MM.1S (cell line): ENCODE data around the gene COLQ.

ENCODE experiments used
- DNase-seq: peaks from one replicate; pipeline ENCODE4 v3.0.0-alpha.2; 2015
- H2AFZ ChIP-seq: fragments of 300-600 bp; sonication (generic); 2 replicates; pipeline ENCODE4 v1.6.0; 2016; ENCODE audit warnings: antibody characterized with exemption, low read length
- H3F3A ChIP-seq: fragments of 300-600 bp; sonication (generic); 2 replicates; pipeline ENCODE4 v1.6.1; 2016; ENCODE audit warnings: mild to moderate bottlenecking, antibody characterized with exemption, low read length, moderate library complexity, mixed read lengths; ENCODE audit not compliant: insufficient read depth
- H3K27ac ChIP-seq: fragments of 300-600 bp; sonication (generic); 2 replicates; pipeline ENCODE4 v1.5.1; 2016; ENCODE audit warnings: mild to moderate bottlenecking, low read length
- H3K27me3 ChIP-seq: fragments of 300-600 bp; sonication (generic); replicated peaks from 2 replicates; pipeline ENCODE4 v1.6.0; 2016; ENCODE audit warnings: low read length; ENCODE audit not compliant: insufficient read depth
- H3K36me3 ChIP-seq: fragments of 300-600 bp; sonication (generic); replicated peaks from 2 replicates; pipeline ENCODE4 v1.6.1; 2016; ENCODE audit warnings: mild to moderate bottlenecking, low read length, mixed read lengths; ENCODE audit not compliant: insufficient read depth
- H3K4me1 ChIP-seq: fragments of 300-600 bp; sonication (generic); 2 replicates; pipeline ENCODE4 v1.6.1; 2016; ENCODE audit warnings: low read length, mixed read lengths
- H3K4me2 ChIP-seq: fragments of 300-600 bp; sonication (generic); 2 replicates; pipeline ENCODE4 v1.6.0; 2016; ENCODE audit warnings: low read depth, low read length
- H3K4me3 ChIP-seq: fragments of 300-600 bp; sonication (generic); 2 replicates; pipeline ENCODE4 v1.5.1; 2016; ENCODE audit warnings: low read length, mixed read lengths
- H3K79me2 ChIP-seq: fragments of 300-600 bp; sonication (generic); 2 replicates; pipeline ENCODE4 v1.6.1; 2016; ENCODE audit warnings: mixed run types, low read length, mixed read lengths
- H3K9ac ChIP-seq: fragments of 300-600 bp; sonication (generic); 2 replicates; pipeline ENCODE4 v1.6.1; 2016; ENCODE audit warnings: low read length, mixed read lengths
- H3K9me2 ChIP-seq: fragments of 300-600 bp; sonication (generic); replicated peaks from 2 replicates; pipeline ENCODE4 v1.6.1; 2016; ENCODE audit warnings: mild to moderate bottlenecking, low read length, mixed read lengths; ENCODE audit not compliant: insufficient read depth
- H3K9me3 ChIP-seq: fragments of 300-600 bp; sonication (generic); replicated peaks from 2 replicates; pipeline ENCODE4 v1.6.1; 2016; ENCODE audit warnings: mild to moderate bottlenecking, low read length, mixed read lengths; ENCODE audit not compliant: insufficient read depth
- H4K20me1 ChIP-seq: fragments of 300-600 bp; sonication (generic); 2 replicates; pipeline ENCODE4 v1.6.1; 2016; ENCODE audit warnings: mild to moderate bottlenecking, low read length, moderate library complexity, mixed read lengths; ENCODE audit not compliant: insufficient read depth
- EZH2 ChIP-seq: fragments of 300-600 bp; sonication (generic); optimal IDR thresholded peaks from 2 replicates; pipeline ENCODE3; 2017; ENCODE audit warnings: low read depth, mild to moderate bottlenecking, antibody characterized with exemption, low read length, mixed read lengths
- EZH2phosphoT487 ChIP-seq: fragments of 300-600 bp; sonication (generic); IDR thresholded peaks from 2 replicates; pipeline ENCODE4 v1.6.1; 2018; ENCODE audit warnings: antibody characterized with exemption, low read length
- TF ChIP-seq, protein P1 (sequence below): fragments of 300-600 bp; sonication (generic); IDR thresholded peaks from 2 replicates; pipeline ENCODE4 v1.5.1; 2016; ENCODE audit warnings: antibody characterized with exemption, low read length, mixed read lengths

The COLQ gene

DNA sequence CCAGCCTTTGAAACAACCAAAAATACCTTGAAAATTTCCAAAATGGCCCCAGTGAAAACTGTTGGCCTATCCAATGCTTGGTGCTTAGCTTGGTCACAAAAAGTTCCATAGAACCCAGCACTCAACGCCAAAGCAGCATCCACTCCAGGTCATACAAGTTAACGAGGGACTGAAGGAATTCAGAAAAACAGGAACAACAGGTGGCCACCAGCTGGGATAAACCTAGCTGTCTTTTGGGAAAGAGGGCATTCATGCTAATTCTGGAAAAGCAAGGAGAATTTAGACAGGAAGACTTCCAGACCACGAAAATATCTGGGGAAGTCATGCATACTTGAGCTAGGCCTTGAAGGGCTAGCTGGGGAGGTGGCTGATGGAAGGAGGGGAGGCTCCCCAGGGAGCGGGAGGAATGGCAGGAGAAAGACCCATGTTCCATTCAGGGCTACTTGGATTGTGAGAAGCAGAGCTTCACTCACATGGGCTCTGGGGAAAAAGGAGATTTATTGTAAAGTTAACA, 28.6 kb downstream of the COLQ start:
- H3K27me3 ChIP-seq, result no peaks in the 10 kb centered on the region
- no peaks in the 10 kb centered on the region for H3K36me3 ChIP-seq
- H3K9me2 ChIP-seq, result no peaks in the 10 kb centered on the region
- no peaks in the 10 kb centered on the region for H4K20me1 ChIP-seq
- H3K27ac ChIP-seq, result no peak overlapping the region
- H3K9me3 ChIP-seq, result no peaks in the 10 kb centered on the region
- H3K79me2 ChIP-seq, result no peaks in the 10 kb centered on the region
- H3K4me2 ChIP-seq, result no peak overlapping the region
- DNase-seq, result no peak
- H3K9ac ChIP-seq, result no peak overlapping the region
- TF ChIP-seq, protein P1, sequence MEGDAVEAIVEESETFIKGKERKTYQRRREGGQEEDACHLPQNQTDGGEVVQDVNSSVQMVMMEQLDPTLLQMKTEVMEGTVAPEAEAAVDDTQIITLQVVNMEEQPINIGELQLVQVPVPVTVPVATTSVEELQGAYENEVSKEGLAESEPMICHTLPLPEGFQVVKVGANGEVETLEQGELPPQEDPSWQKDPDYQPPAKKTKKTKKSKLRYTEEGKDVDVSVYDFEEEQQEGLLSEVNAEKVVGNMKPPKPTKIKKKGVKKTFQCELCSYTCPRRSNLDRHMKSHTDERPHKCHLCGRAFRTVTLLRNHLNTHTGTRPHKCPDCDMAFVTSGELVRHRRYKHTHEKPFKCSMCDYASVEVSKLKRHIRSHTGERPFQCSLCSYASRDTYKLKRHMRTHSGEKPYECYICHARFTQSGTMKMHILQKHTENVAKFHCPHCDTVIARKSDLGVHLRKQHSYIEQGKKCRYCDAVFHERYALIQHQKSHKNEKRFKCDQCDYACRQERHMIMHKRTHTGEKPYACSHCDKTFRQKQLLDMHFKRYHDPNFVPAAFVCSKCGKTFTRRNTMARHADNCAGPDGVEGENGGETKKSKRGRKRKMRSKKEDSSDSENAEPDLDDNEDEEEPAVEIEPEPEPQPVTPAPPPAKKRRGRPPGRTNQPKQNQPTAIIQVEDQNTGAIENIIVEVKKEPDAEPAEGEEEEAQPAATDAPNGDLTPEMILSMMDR, result no peak
- TF ChIP-seq EZH2 (no peak), EZH2phosphoT487 (no peak)
- H3K4me1 ChIP-seq, result no peaks in the 10 kb centered on the region
- H3K4me3 ChIP-seq, result no peak overlapping the region
- no peak overlapping the region for H2AFZ ChIP-seq
- H3F3A ChIP-seq, result no peaks in the 10 kb centered on the region

DNA sequence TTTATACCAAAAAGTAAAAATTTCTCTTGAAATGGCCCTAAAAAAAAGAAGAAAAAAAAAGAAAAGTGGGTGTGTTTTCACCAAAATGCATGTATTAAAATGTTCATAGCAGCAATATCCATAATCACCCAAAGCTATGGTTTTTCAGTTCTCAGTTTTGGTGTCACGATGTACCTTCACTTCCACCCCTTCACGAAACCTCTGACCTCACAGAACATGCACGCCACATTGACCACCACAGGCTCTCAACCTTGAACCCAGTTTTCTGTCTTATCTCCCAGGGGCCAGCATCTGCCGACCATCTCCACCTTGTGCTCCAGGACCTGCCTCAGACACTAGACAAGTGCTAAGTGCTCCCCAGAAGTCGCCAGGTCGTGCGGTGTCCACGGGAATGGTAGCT, 30.4 kb downstream of the COLQ start:
- H3K27me3 ChIP-seq, result no peaks in the 10 kb centered on the region
- TF ChIP-seq EZH2phosphoT487 (no peak), EZH2 (no peak)
- TF ChIP-seq, protein P1, result no peak
- H3K4me3 ChIP-seq, result no peak overlapping the region
- H3K4me1 ChIP-seq, result no peaks in the 10 kb centered on the region
- DNase-seq, result no peak
- no peaks in the 10 kb centered on the region for H3K9me3 ChIP-seq
- no peaks in the 10 kb centered on the region for H3K79me2 ChIP-seq
- H3K27ac ChIP-seq, result no peak overlapping the region
- H3K9ac ChIP-seq, result no peak overlapping the region
- H3K9me2 ChIP-seq, result no peaks in the 10 kb centered on the region
- H4K20me1 ChIP-seq, result no peaks in the 10 kb centered on the region
- no peaks in the 10 kb centered on the region for H3F3A ChIP-seq
- no peak overlapping the region for H2AFZ ChIP-seq
- no peaks in the 10 kb centered on the region for H3K36me3 ChIP-seq
- H3K4me2 ChIP-seq, result no peak overlapping the region

GRCh38 chr3:15490158-15490557, 31.3 kb downstream of the COLQ start:
- Histone ChIP-seq H3K9me3 (no peaks in the 10 kb centered on the region), H3K36me3 (no peaks in the 10 kb centered on the region)

GRCh38 chr3:15488002-15488401, 33.5 kb downstream of the COLQ start:
- Histone ChIP-seq H4K20me1 (no peaks in the 10 kb centered on the region), H3K27ac (no peak overlapping the region), H3K4me3 (no peak overlapping the region), H3K9me2 (no peaks in the 10 kb centered on the region), H3K9ac (no peak overlapping the region), H3F3A (no peaks in the 10 kb centered on the region), H2AFZ (no peak overlapping the region), H3K27me3 (no peaks in the 10 kb centered on the region), H3K36me3 (no peaks in the 10 kb centered on the region), H3K4me1 (no peaks in the 10 kb centered on the region), H3K79me2 (no peaks in the 10 kb centered on the region), H3K9me3 (no peaks in the 10 kb centered on the region), H3K4me2 (no peak overlapping the region)
- TF ChIP-seq, protein P1, result no peak
- no peak for TF ChIP-seq EZH2phosphoT487
- no peak for TF ChIP-seq EZH2
- no peak for DNase-seq

More at GRCh38 chr3:15490158-15490557, 31.3 kb downstream of the COLQ start:
- no peak for TF ChIP-seq EZH2
- TF ChIP-seq EZH2phosphoT487, result no peak
- H2AFZ ChIP-seq, result no peak overlapping the region
- H3K27ac ChIP-seq, result no peak overlapping the region
- H3K79me2 ChIP-seq, result no peaks in the 10 kb centered on the region
- no peak overlapping the region for H3K4me3 ChIP-seq
- H3K9me2 ChIP-seq, result no peaks in the 10 kb centered on the region
- H3K9ac ChIP-seq, result no peak overlapping the region
- H4K20me1 ChIP-seq, result no peaks in the 10 kb centered on the region
- no peaks in the 10 kb centered on the region for H3K27me3 ChIP-seq
- no peak for DNase-seq
- H3F3A ChIP-seq, result no peaks in the 10 kb centered on the region
- no peaks in the 10 kb centered on the region for H3K4me1 ChIP-seq
- H3K4me2 ChIP-seq, result no peak overlapping the region
